CD4-positive, alpha-beta T cell (primary cell): ENCODE results near the gene EGFL7. TPM values are rescaled to one million over a fixed set of nuclear protein-coding genes. Genes with fewer than 3 reads are reported as not detected.

Experiments
- ATAC-seq: fragments of 200-7000 bp; cut with Tn5 transposase; one replicate; pipeline ENCODE4 v1.10.0; 2022; ENCODE audit warnings: mild to moderate bottlenecking; ENCODE audit not compliant: poor library complexity
- CTCF ChIA-PET: fragments of 350-600 bp; sonication (Branson Sonifier 250); formaldehyde crosslinking; loops from one replicate; lab custom pipeline; 2021; ENCODE audit warnings: antibody characterized with exemption, inconsistent platforms; lab: Charles Lee
- POLR2A ChIA-PET: fragments of 350-600 bp; sonication (Branson Sonifier 250); formaldehyde crosslinking; loops from one replicate; lab custom pipeline; 2021; ENCODE audit warnings: antibody characterized with exemption, inconsistent platforms; lab: Charles Lee
- DNase-seq, 14 experiments: peaks; one replicate each; pipeline ENCODE4 v3.0.0-alpha.2; 2013 to 2020; ENCODE audit warnings: mixed read lengths in 2 of 14
- H3K27ac ChIP-seq, 2 donors: one replicate each; pipeline versions ENCODE4 v1.5.1 to v1.7.0; 2013; ENCODE audit warnings: low read length in 2 of 2, low read depth in 1 of 2, mild to moderate bottlenecking in 1 of 2
- H3K27me3 ChIP-seq, 2 experiments: 1 replicate in 1 of 2; 2 replicates in 1 of 2; pipeline versions ENCODE4 v1.6.1 to v1.7.0; 2013; ENCODE audit warnings: low read length in 2 of 2, control low read depth in 1 of 2, mild to moderate bottlenecking in 1 of 2, moderate library complexity in 1 of 2; ENCODE audit not compliant: insufficient read depth in 2 of 2, control insufficient read depth in 1 of 2
- H3K36me3 ChIP-seq: one replicate; pipeline ENCODE4 v1.6.1; 2013; ENCODE audit warnings: low read length, control low read depth; ENCODE audit not compliant: insufficient read depth
- H3K4me1 ChIP-seq: one replicate; pipeline ENCODE4 v1.6.1; 2013; ENCODE audit warnings: low read length, control low read depth; ENCODE audit not compliant: insufficient read depth
- H3K4me3 ChIP-seq: one replicate; pipeline ENCODE4 v1.5.1; 2013; ENCODE audit warnings: mild to moderate bottlenecking, low read length, moderate library complexity
- H3K9me3 ChIP-seq, 2 experiments: 1 replicate in 1 of 2; 2 replicates in 1 of 2; pipeline versions ENCODE4 v1.6.1 to v1.7.0; 2013; ENCODE audit warnings: low read length in 2 of 2, mild to moderate bottlenecking in 2 of 2, control low read depth in 1 of 2, moderate library complexity in 1 of 2; ENCODE audit not compliant: control insufficient read depth in 1 of 2, insufficient read depth in 1 of 2
- H3K27ac Mint-ChIP-seq: one replicate; pipeline ENCODE4 v1.8.0; 2020; ENCODE audit warnings: mixed read lengths
- H3K27me3 Mint-ChIP-seq: one replicate; pipeline ENCODE4 v1.8.0; 2021; ENCODE audit warnings: mixed read lengths
- H3K36me3 Mint-ChIP-seq: one replicate; pipeline ENCODE4 v1.8.0; 2021; ENCODE audit warnings: low read depth, mixed read lengths
- H3K4me1 Mint-ChIP-seq: one replicate; pipeline ENCODE4 v1.8.0; 2021; ENCODE audit warnings: low read depth, mixed read lengths
- H3K4me3 Mint-ChIP-seq: one replicate; pipeline ENCODE4 v1.8.0; 2020; ENCODE audit warnings: mild to moderate bottlenecking, mixed read lengths
- H3K9me3 Mint-ChIP-seq: one replicate; pipeline ENCODE4 v1.8.0; 2020; ENCODE audit warnings: mixed read lengths
- intact Hi-C, 2 experiments: fragments of 100-400 bp; cut with DNase I in 1 of 2; cut with micrococcal nuclease in 1 of 2; formaldehyde crosslinking; loops; one replicate each; pipeline versions ENCODE4 v1.15.1 to v1.9.0; 2023 to 2025; cut with DNase I, micrococcal nuclease
- total RNA-seq, 174 experiments: library from RNA in 2 of 174; stranded (reverse) in 2 of 174; gene quantifications; one replicate each; pipeline ENCODE4 v1.2.3 and lab custom pipeline; 2021 to 2026
- TF ChIP-seq, protein P1 (sequence below): fragments of 200-600 bp; IDR thresholded peaks from one replicate; pipeline ENCODE4 v1.8.0; 2022; ENCODE audit warnings: antibody characterized with exemption, mild to moderate bottlenecking

Gene EGFL7
- total RNA-seq, 2 experiments from 2014 or later = not detected

- intact Hi-C loops = no loop called here
- Mint-ChIP-seq H3K36me3 (no peaks in the 10 kb centered on the region), H3K27ac (no peak overlapping the region)
Measured at GRCh38 chr9:136694872-136695247, 32.1 kb downstream of the EGFL7 start.

GRCh38 chr9:136695435-136695895, 32.7 kb downstream of the EGFL7 start:
- H3K4me3 ChIP-seq = no peak overlapping the region
- peaks cover 24% of the 10 kb centered on the region for H3K27me3 Mint-ChIP-seq
- no peaks in the 10 kb centered on the region for H3K4me1 Mint-ChIP-seq
- TF ChIP-seq, protein P1, sequence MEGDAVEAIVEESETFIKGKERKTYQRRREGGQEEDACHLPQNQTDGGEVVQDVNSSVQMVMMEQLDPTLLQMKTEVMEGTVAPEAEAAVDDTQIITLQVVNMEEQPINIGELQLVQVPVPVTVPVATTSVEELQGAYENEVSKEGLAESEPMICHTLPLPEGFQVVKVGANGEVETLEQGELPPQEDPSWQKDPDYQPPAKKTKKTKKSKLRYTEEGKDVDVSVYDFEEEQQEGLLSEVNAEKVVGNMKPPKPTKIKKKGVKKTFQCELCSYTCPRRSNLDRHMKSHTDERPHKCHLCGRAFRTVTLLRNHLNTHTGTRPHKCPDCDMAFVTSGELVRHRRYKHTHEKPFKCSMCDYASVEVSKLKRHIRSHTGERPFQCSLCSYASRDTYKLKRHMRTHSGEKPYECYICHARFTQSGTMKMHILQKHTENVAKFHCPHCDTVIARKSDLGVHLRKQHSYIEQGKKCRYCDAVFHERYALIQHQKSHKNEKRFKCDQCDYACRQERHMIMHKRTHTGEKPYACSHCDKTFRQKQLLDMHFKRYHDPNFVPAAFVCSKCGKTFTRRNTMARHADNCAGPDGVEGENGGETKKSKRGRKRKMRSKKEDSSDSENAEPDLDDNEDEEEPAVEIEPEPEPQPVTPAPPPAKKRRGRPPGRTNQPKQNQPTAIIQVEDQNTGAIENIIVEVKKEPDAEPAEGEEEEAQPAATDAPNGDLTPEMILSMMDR = no peak
- no peak overlapping the region for H3K4me3 Mint-ChIP-seq
- H3K36me3 ChIP-seq = no peaks in the 10 kb centered on the region
- H3K27me3 ChIP-seq = peaks cover 11 to 12% of the 10 kb centered on the region in 2 experiments
- H3K27ac ChIP-seq = no peak overlapping the region
- no peaks in the 10 kb centered on the region for H3K9me3 Mint-ChIP-seq
- H3K36me3 Mint-ChIP-seq = no peaks in the 10 kb centered on the region
- H3K4me1 ChIP-seq = peaks cover 7% of the 10 kb centered on the region
- ATAC-seq = no peak
- intact Hi-C loops = no loop called here
- ChIA-PET POLR2A (no interaction called here), CTCF (no interaction called here)
- H3K27ac Mint-ChIP-seq = no peak overlapping the region
- no peak for DNase-seq
- peaks cover 0 to 16% of the 10 kb centered on the region in 2 experiments for H3K9me3 ChIP-seq

More at GRCh38 chr9:136694872-136695247, 32.1 kb downstream of the EGFL7 start:
- Histone ChIP-seq H3K27ac (no peak overlapping the region), H3K9me3 (peaks cover 0 to 16% of the 10 kb centered on the region in 2 experiments), H3K4me3 (no peak overlapping the region), H3K4me1 (peaks cover 3% of the 10 kb centered on the region), H3K36me3 (no peaks in the 10 kb centered on the region), H3K27me3 (peaks cover 11 to 12% of the 10 kb centered on the region in 2 experiments)
- CTCF ChIA-PET = no interaction called here
- no peak for ATAC-seq
- TF ChIP-seq, protein P1 = no peak
- Mint-ChIP-seq H3K4me3 (no peak overlapping the region), H3K9me3 (no peaks in the 10 kb centered on the region), H3K27me3 (peaks cover 22% of the 10 kb centered on the region), H3K4me1 (no peaks in the 10 kb centered on the region)
- POLR2A ChIA-PET = no interaction called here
- DNase-seq = no peak

DNA sequence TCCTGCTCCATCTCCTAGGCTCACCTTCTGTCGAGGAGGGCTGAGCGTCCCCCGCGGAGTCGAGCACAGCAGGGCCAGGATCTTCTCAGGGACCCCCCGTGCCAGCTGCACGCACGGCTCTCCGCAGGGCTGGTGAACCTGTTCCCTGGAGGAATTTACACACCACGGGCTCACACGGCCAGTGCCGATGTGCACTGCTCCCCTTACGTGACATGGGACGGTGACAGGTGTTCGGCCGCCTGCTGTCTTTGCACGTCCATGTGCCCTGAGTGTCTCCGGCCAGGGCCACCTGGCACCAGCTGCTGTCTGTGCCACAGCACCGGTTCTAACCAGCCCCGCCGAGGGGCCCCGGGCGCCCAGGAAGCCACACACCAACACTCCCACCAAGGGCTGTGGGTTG, 33.2 kb downstream of the EGFL7 start:
- H3K9me3 ChIP-seq = peaks cover 0 to 16% of the 10 kb centered on the region in 2 experiments
- no peak overlapping the region for H3K27ac Mint-ChIP-seq
- H3K4me3 Mint-ChIP-seq = no peak overlapping the region
- no peaks in the 10 kb centered on the region for H3K36me3 ChIP-seq
- ATAC-seq (no peak), DNase-seq (peak in 1 of 14 experiments; percentile 23)
- peaks cover 11 to 12% of the 10 kb centered on the region in 2 experiments for H3K27me3 ChIP-seq
- H3K4me1 Mint-ChIP-seq = peaks cover 3% of the 10 kb centered on the region
- TF ChIP-seq, protein P1 = no peak
- H3K36me3 Mint-ChIP-seq = no peaks in the 10 kb centered on the region
- peaks cover 26% of the 10 kb centered on the region for H3K27me3 Mint-ChIP-seq
- no peaks in the 10 kb centered on the region for H3K9me3 Mint-ChIP-seq
- H3K4me1 ChIP-seq = peaks cover 12% of the 10 kb centered on the region
- ChIA-PET CTCF (no interaction called here), POLR2A (no interaction called here)
- H3K4me3 ChIP-seq = no peak overlapping the region
- intact Hi-C loops = no loop called here
- no peak overlapping the region for H3K27ac ChIP-seq
